Osteocyte (in vitro differentiated cells): ENCODE measurements around the gene BHLHE40. TPM values are rescaled to one million over a fixed set of nuclear protein-coding genes. Genes with fewer than 3 reads are reported as not detected.

Experiments
- DNase-seq: peaks from one replicate; pipeline ENCODE4 v3.0.0; 2021; ENCODE audit warnings: mixed read lengths; ENCODE audit not compliant: unreplicated experiment; ENCODE audit errors: extremely low spot score
- H3K27ac Mint-ChIP-seq: one replicate; pipeline ENCODE4 v1.8.0; 2021; ENCODE audit warnings: mild to moderate bottlenecking, mixed read lengths; ENCODE audit not compliant: unreplicated experiment
- H3K27me3 Mint-ChIP-seq: one replicate; pipeline ENCODE4 v1.8.0; 2021; ENCODE audit warnings: mixed read lengths; ENCODE audit not compliant: unreplicated experiment
- H3K36me3 Mint-ChIP-seq: one replicate; pipeline ENCODE4 v1.8.0; 2021; ENCODE audit warnings: mixed read lengths; ENCODE audit not compliant: unreplicated experiment
- H3K4me1 Mint-ChIP-seq: one replicate; pipeline ENCODE4 v1.8.0; 2021; ENCODE audit warnings: mixed read lengths; ENCODE audit not compliant: unreplicated experiment
- H3K4me3 Mint-ChIP-seq: one replicate; pipeline ENCODE4 v1.8.0; 2021; ENCODE audit warnings: mild to moderate bottlenecking, moderate library complexity, mixed read lengths; ENCODE audit not compliant: unreplicated experiment
- H3K9me3 Mint-ChIP-seq: one replicate; pipeline ENCODE4 v1.8.0; 2021; ENCODE audit warnings: mixed read lengths; ENCODE audit not compliant: unreplicated experiment
- CTCF ChIP-seq: fragments of 200-600 bp; sonication (generic); IDR thresholded peaks from 2 replicates; pipeline ENCODE4 v1.5.0; 2021; ENCODE audit warnings: antibody characterized with exemption, mild to moderate bottlenecking, moderate library complexity
- total RNA-seq: library from RNA; stranded (reverse); gene quantifications from 2 replicates; pipeline ENCODE4 v1.2.1, GENCODE V29; 2021

BHLHE40 gene
- total RNA-seq, 1 donor from 2014 or later = 34.1 TPM

GRCh38 chr3:4980229-4981203 is 1.3 kb downstream of the BHLHE40 start:
- H3K27me3 Mint-ChIP-seq = no peaks in the 10 kb centered on the region
- peaks cover 29% of the 10 kb centered on the region for H3K36me3 Mint-ChIP-seq
- peak; percentile 96 for DNase-seq
- no peaks in the 10 kb centered on the region for H3K9me3 Mint-ChIP-seq
- H3K4me1 Mint-ChIP-seq = peaks cover 65% of the 10 kb centered on the region
- peak overlapping the region; percentile 92 for H3K4me3 Mint-ChIP-seq
- peak; percentile 95 for TF ChIP-seq CTCF
- H3K27ac Mint-ChIP-seq = peak overlapping the region; percentile 98

GRCh38 chr3:4981294-4981664 is 2.0 kb downstream of the BHLHE40 start:
- no peak for DNase-seq

GRCh38 chr3:4981665-4982494 is 2.6 kb downstream of the BHLHE40 start:
- DNase-seq = no peak
- peak overlapping the region; percentile 12 for H3K27ac Mint-ChIP-seq
- H3K27me3 Mint-ChIP-seq = no peaks in the 10 kb centered on the region
- peak overlapping the region; percentile 92 for H3K4me3 Mint-ChIP-seq
- TF ChIP-seq CTCF = peak; percentile 46
- H3K4me1 Mint-ChIP-seq = peaks cover 74% of the 10 kb centered on the region
- H3K9me3 Mint-ChIP-seq = no peaks in the 10 kb centered on the region
- peaks cover 29% of the 10 kb centered on the region for H3K36me3 Mint-ChIP-seq

More at GRCh38 chr3:4981294-4981664, 2.0 kb downstream of the BHLHE40 start:
- Mint-ChIP-seq H3K9me3 (no peaks in the 10 kb centered on the region), H3K4me1 (peaks cover 73% of the 10 kb centered on the region), H3K27me3 (no peaks in the 10 kb centered on the region), H3K36me3 (peaks cover 29% of the 10 kb centered on the region), H3K4me3 (peak overlapping the region; percentile 92), H3K27ac (peak overlapping the region; percentile 12)
- no peak for TF ChIP-seq CTCF

- Mint-ChIP-seq H3K36me3 (peaks cover 29% of the 10 kb centered on the region), H3K27me3 (no peaks in the 10 kb centered on the region), H3K27ac (peak overlapping the region; percentile 78), H3K9me3 (no peaks in the 10 kb centered on the region), H3K4me1 (peaks cover 67% of the 10 kb centered on the region), H3K4me3 (peak overlapping the region; percentile 49)
- no peak for TF ChIP-seq CTCF
- DNase-seq = no peak
Observed at GRCh38 chr3:4982773-4983738, 3.8 kb downstream of the BHLHE40 start.
